Adrenal gland (tissue), 12 donors: ENCODE measurements around the gene C16orf87. TPM values are rescaled to one million over a fixed set of nuclear protein-coding genes. Genes with fewer than 3 reads are reported as not detected.

Experiments used
- DNase-seq, 7 donors: peaks; one replicate each; pipeline ENCODE4 v3.0.0-alpha.2; 2019 to 2020
- H3K27ac ChIP-seq, 5 donors: fragments of 200-600 bp; sonication (generic) in 4 of 5; 1 replicate in 3 of 5; 2 replicates in 2 of 5; pipeline versions ENCODE4 v1.5.1 to v1.8.0; 2016 to 2020; ENCODE audit warnings: mild to moderate bottlenecking in 1 of 5
- H3K27me3 ChIP-seq: fragments of 200-600 bp; 2 replicates; pipeline ENCODE4 v1.8.0; 2021
- H3K36me3 ChIP-seq, 2 donors: fragments of 200-600 bp; replicated peaks in 1 of 2; 1 replicate in 1 of 2; 2 replicates in 1 of 2; pipeline versions ENCODE4 v1.5.1 to v1.8.0; 2018 to 2022
- H3K4me1 ChIP-seq, 2 donors: fragments of 200-600 bp; replicated peaks in 1 of 2; 1 replicate in 1 of 2; 2 replicates in 1 of 2; pipeline versions ENCODE4 v1.5.1 to v1.8.0; 2018 to 2021
- H3K4me3 ChIP-seq, 4 donors: fragments of 200-600 bp; sonication (generic) in 3 of 4; one replicate each; pipeline ENCODE4 v1.5.1; 2016 to 2018
- H3K9me3 ChIP-seq, 3 donors: fragments of 200-600 bp; sonication (generic) in 1 of 3; replicated peaks in 1 of 3; 1 replicate in 2 of 3; 2 replicates in 1 of 3; pipeline versions ENCODE4 v1.5.1 to v1.8.0; 2016 to 2021
- POLR2A ChIP-seq, 2 donors: fragments of 450-650 bp; IDR thresholded peaks; one replicate each; pipeline ENCODE4 v1.6.1; 2017; ENCODE audit warnings: antibody characterized with exemption in 2 of 2, mild to moderate bottlenecking in 2 of 2, moderate library complexity in 1 of 2
- WGBS, 4 donors: extraction: QIAGEN DNeasy Blood & Tissue Kit in 2 of 4; methylation state at CpG; one replicate each; pipeline versions ENCODE4 v1.1.5 to v1.1.7; 2013 to 2017; 5-methylcytosine and 5-hydroxymethylcytosine counted together
- intact Hi-C, 2 donors: fragments of 100-400 bp; cut with DNase I; formaldehyde crosslinking; loops; one replicate each; pipeline versions ENCODE4 v1.14.1 to v1.15.0; 2022 to 2023
- polyA plus RNA-seq, 3 donors: library from polyadenylated mRNA; stranded (reverse); fragments of 200-250 nt in 2 of 3; fragments of 350-450 nt in 1 of 3; fragmentation: Illumina TruSeq in 1 of 3; extraction: RNeasy Lipid Tissue Mini Kit (QIAGEN cat#74804) in 1 of 3; gene quantifications; one replicate each; pipeline ENCODE4 v1.2.3, GENCODE V29; 2013 to 2014
- total RNA-seq, 9 donors: library from RNA; depleted of rRNA in 4 of 9; stranded (reverse); fragments of >200 nt in 4 of 9; fragments of 120-200 nt in 1 of 9; fragmentation: NEBNext Ultra II Directional in 1 of 9; extraction: Animal tissue kit (Norgen Biotek cat#: 25700) in 1 of 9; gene quantifications; one replicate each; pipeline versions ENCODE4 v1.1.0 to v1.2.4, GENCODE V29; 2013 to 2023
- TF ChIP-seq, protein P1 (sequence below), 6 experiments: fragments of 450-650 bp in 4 of 6; fragments of 200-600 bp in 2 of 6; sonication (generic) in 1 of 6; IDR thresholded peaks; 1 replicate in 5 of 6; 2 replicates in 1 of 6; pipeline versions ENCODE4 v1.5.1 to v1.8.0; 2016 to 2021; ENCODE audit warnings: antibody characterized with exemption in 6 of 6, mild to moderate bottlenecking in 2 of 6, moderate library complexity in 1 of 6
- donor health status: healthy with polysubstance abuse.
- donor health status: Bipolar disorder and iron deficiency.
- donor health status: DM: yes; HTN: yes; CAD: no.
- donor health status: DM: no; HTN: no; CAD: no.
- donor health status: DM: no; HTN: no; CAD: no.
- donor health status: DM: yes; HTN: yes; CAD: no.

C16orf87 gene
- total and polyA plus RNA-seq, 12 donors = 2.3 to 26.0 (median 7.8) TPM

DNA sequence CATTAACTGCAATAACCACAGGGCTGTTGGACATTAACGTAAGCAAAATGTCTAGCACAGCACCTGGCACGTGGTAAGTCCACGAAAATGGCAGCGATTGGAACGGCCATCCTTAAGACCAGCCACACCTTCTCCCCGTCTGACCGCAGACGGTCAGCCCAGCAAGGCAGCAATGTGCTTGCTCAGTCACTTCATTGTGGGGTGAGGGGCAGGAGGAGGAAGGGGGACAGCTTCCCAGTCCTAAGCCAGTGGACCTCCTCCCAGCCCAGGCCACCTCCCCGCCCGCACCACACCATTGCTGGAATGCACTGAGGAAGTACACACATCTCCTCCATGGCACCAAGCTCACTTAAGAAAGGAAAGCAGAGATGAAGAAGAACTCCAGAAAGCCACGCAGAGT, 74.2 kb downstream of the C16orf87 start:
- Histone ChIP-seq H3K27me3 (no peaks in the 10 kb centered on the region), H3K9me3 (no peaks in the 10 kb centered on the region), H3K4me1 (no peaks in the 10 kb centered on the region), H3K27ac (no peak overlapping the region), H3K4me3 (no peak overlapping the region), H3K36me3 (no peaks in the 10 kb centered on the region)
- intact Hi-C loops = no loop called here
- WGBS, 4 donors = 87 to 94% (median 89%) methylated on average over 10 to 11 of the region's 11 CpGs
- TF ChIP-seq, protein P1, sequence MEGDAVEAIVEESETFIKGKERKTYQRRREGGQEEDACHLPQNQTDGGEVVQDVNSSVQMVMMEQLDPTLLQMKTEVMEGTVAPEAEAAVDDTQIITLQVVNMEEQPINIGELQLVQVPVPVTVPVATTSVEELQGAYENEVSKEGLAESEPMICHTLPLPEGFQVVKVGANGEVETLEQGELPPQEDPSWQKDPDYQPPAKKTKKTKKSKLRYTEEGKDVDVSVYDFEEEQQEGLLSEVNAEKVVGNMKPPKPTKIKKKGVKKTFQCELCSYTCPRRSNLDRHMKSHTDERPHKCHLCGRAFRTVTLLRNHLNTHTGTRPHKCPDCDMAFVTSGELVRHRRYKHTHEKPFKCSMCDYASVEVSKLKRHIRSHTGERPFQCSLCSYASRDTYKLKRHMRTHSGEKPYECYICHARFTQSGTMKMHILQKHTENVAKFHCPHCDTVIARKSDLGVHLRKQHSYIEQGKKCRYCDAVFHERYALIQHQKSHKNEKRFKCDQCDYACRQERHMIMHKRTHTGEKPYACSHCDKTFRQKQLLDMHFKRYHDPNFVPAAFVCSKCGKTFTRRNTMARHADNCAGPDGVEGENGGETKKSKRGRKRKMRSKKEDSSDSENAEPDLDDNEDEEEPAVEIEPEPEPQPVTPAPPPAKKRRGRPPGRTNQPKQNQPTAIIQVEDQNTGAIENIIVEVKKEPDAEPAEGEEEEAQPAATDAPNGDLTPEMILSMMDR (IDR thresholded peaks at IDR 0.05) = no peak
- TF ChIP-seq POLR2A (IDR thresholded peaks at IDR 0.05) = no peak
- DNase-seq = no peak

DNA sequence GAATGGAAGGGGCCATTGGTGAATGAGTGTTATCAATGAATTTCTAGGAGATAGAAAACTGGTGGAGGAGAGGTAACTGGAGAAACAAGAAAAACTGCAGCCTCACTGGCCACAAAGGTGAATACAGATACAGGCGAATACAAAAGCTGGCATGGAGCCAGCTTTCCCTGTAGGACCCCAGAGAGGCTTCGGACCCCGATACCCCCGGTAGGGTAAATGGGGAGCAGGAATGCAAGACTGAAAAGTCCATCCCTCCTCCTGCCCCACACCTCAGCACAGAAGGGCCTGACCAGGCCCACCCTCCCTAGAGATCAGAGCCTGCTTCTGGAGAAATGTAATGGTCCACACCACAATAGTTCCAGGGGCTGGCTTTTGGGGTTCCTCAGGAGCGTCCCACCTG, 78.0 kb downstream of the C16orf87 start:
- 68 to 84% (median 79%) methylated on average over 5 of the region's 5 CpGs for WGBS, 4 donors

DNA sequence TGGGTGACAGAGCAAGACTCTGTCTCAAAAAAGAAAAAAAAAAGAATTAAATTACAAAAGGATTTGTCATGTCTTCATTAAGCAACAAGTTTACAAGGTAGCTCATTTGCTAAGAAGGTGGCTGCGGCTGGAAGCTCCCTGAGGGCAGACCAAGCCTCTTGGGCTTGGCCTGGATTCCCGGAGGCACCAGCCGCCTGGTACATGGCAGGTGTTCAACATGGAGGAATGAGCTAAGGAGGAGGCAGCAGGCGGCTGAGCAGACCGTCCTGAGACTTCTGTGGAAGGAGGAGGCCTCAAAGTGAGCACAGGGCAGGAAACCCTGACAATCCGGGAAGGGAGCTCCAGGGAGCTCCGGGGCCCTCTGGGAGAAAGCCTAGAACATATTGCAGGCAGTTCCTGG, 79.6 kb downstream of the C16orf87 start:
- TF ChIP-seq, protein P1 (IDR thresholded peaks at IDR 0.05) = no peak
- TF ChIP-seq POLR2A (IDR thresholded peaks at IDR 0.05) = no peak
- Histone ChIP-seq H3K4me3 (no peak overlapping the region), H3K4me1 (peaks cover 6 to 8% of the 10 kb centered on the region in 2 donors), H3K27ac (no peak overlapping the region), H3K27me3 (no peaks in the 10 kb centered on the region), H3K9me3 (no peaks in the 10 kb centered on the region), H3K36me3 (no peaks in the 10 kb centered on the region)
- 82 to 93% (median 91%) methylated on average over 7 of the region's 7 CpGs for WGBS, 4 donors
- DNase-seq = no peak
- intact Hi-C loops = no loop called here

More for the DNA sequence above, 78.0 kb downstream of the C16orf87 start:
- no peak for DNase-seq
- Histone ChIP-seq H3K36me3 (no peaks in the 10 kb centered on the region), H3K27ac (no peak overlapping the region), H3K4me3 (no peak overlapping the region), H3K4me1 (peaks cover 6 to 8% of the 10 kb centered on the region in 2 donors), H3K27me3 (no peaks in the 10 kb centered on the region), H3K9me3 (no peaks in the 10 kb centered on the region)
- intact Hi-C loops = no loop called here
- TF ChIP-seq, protein P1 (IDR thresholded peaks at IDR 0.05) = no peak
- no peak for TF ChIP-seq POLR2A (IDR thresholded peaks at IDR 0.05)

DNA sequence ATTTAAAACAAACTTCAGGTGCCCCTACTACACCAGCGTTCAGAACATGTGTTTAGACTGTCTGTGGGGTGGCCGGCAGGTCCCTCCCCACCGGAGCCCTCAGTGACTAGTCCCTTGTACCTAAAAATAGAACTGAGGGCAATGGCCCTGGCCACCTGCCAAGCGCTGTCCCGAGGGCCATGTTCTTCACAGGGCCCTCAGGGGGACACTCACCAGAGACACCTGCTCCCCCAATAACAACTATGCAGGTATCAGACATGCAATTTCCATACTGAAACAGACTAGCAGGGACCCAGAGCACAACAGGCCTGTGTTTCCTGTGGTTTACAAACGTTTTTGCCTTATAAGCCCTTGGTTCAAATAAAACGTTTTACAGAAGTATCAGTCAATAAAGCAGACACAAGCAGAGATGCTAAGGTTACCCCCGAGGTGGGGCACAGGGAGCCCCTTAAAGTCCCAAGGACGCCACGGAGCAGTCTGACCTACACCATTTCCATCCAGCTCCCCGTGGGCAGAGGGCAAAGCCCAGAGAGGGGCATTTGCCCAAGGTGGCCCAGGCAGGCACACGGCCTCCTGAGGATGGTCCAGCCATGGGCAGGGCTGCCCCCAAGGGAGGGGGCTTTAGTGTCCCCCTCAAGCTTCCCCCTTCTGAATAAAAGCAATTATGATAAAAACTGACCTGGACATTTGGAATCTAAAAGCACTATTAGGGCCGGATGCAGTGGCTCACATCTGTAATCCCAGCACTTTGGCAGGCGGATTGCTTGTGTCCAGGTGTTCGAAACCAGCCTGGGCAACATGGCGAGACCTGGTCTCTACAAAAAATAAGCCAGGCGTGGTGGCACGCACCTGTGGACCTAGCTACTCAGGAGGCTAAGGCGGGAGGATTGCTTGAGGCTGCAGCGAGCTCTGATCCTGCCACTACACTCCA, 81.9 kb downstream of the C16orf87 start:
- peaks cover 6 to 8% of the 10 kb centered on the region in 2 donors for H3K4me1 ChIP-seq
- no peaks in the 10 kb centered on the region for H3K36me3 ChIP-seq
- TF ChIP-seq POLR2A (IDR thresholded peaks at IDR 0.05) = no peak
- TF ChIP-seq, protein P1 (IDR thresholded peaks at IDR 0.05) = no peak
- intact Hi-C loops = no loop called here
- 63 to 71% (median 65%) methylated on average over 16 to 20 of the region's 20 CpGs for WGBS, 4 donors
- no peak overlapping the region for H3K27ac ChIP-seq
- H3K27me3 ChIP-seq = no peaks in the 10 kb centered on the region
- H3K9me3 ChIP-seq = no peaks in the 10 kb centered on the region
- no peak overlapping the region for H3K4me3 ChIP-seq
- peak in 6 of 7 donors; percentile 36 to 73 (median 53) for DNase-seq
